Naive thymus-derived CD4-positive, alpha-beta T cell (primary cell): ENCODE results near the gene ZFYVE28. TPM values are rescaled to one million over a fixed set of nuclear protein-coding genes. Genes with fewer than 3 reads are reported as not detected.
A peak's percentile ranks its signal among the peaks of the same experiment; 100 is the strongest.

Experiments
- ATAC-seq: fragments of 150-1000 bp; cut with Tn5 transposase; 2 replicates; pipeline ENCODE4 v1.10.0; 2021; ENCODE audit warnings: mild to moderate bottlenecking, moderate library complexity
- CTCF ChIA-PET: fragments of 350-600 bp; sonication (Branson Sonifier 250); formaldehyde crosslinking; loops from one replicate; lab custom pipeline; 2021; ENCODE audit warnings: antibody characterized with exemption; lab: Charles Lee
- POLR2A ChIA-PET: fragments of 350-600 bp; sonication (Branson Sonifier 250); formaldehyde crosslinking; loops from one replicate; lab custom pipeline; 2021; ENCODE audit warnings: antibody characterized with exemption, inconsistent platforms; lab: Charles Lee
- DNase-seq, 9 donors: peaks; one replicate each; pipeline versions ENCODE4 v3.0.0 to v3.0.0-alpha.2; 2020 to 2022; ENCODE audit warnings: mixed read lengths in 1 of 9
- H3K27ac ChIP-seq: one replicate; pipeline ENCODE4 v1.7.0; 2013; ENCODE audit warnings: mild to moderate bottlenecking, low read depth, low read length, moderate library complexity
- H3K27me3 ChIP-seq, 2 donors: one replicate each; pipeline ENCODE4 v1.7.0; 2013; ENCODE audit warnings: low read length in 2 of 2, mild to moderate bottlenecking in 2 of 2, moderate library complexity in 2 of 2; ENCODE audit not compliant: control insufficient read depth in 2 of 2, insufficient read depth in 2 of 2
- H3K36me3 ChIP-seq, 3 experiments: 1 replicate in 2 of 3; 2 replicates in 1 of 3; pipeline ENCODE4 v1.7.0; 2013; ENCODE audit warnings: low read length in 3 of 3, mild to moderate bottlenecking in 3 of 3, moderate library complexity in 1 of 3; ENCODE audit not compliant: insufficient read depth in 3 of 3, control insufficient read depth in 2 of 3
- H3K4me1 ChIP-seq, 2 donors: one replicate each; pipeline ENCODE4 v1.7.0; 2013; ENCODE audit warnings: low read length in 2 of 2, mild to moderate bottlenecking in 2 of 2, moderate library complexity in 1 of 2; ENCODE audit not compliant: control insufficient read depth in 2 of 2, insufficient read depth in 2 of 2
- H3K4me3 ChIP-seq: 2 replicates; pipeline ENCODE4 v1.7.0; 2013; ENCODE audit warnings: mild to moderate bottlenecking, low read length
- H3K9me3 ChIP-seq, 3 experiments: 1 replicate in 2 of 3; 2 replicates in 1 of 3; pipeline ENCODE4 v1.7.0; 2013; ENCODE audit warnings: low read length in 3 of 3; ENCODE audit not compliant: control insufficient read depth in 2 of 3
- H3K27ac Mint-ChIP-seq, 9 donors: one replicate each; pipeline ENCODE4 v1.8.0; 2020 to 2022; ENCODE audit warnings: mixed read lengths in 9 of 9, mild to moderate bottlenecking in 8 of 9, moderate library complexity in 5 of 9, inconsistent platforms in 2 of 9
- H3K27me3 Mint-ChIP-seq, 5 donors: one replicate each; pipeline ENCODE4 v1.8.0; 2021 to 2022; ENCODE audit warnings: mixed read lengths in 5 of 5, mild to moderate bottlenecking in 1 of 5
- H3K36me3 Mint-ChIP-seq, 5 donors: one replicate each; pipeline ENCODE4 v1.8.0; 2020 to 2022; ENCODE audit warnings: mixed read lengths in 5 of 5, mild to moderate bottlenecking in 3 of 5, inconsistent platforms in 1 of 5
- H3K4me1 Mint-ChIP-seq, 7 donors: one replicate each; pipeline ENCODE4 v1.8.0; 2020 to 2022; ENCODE audit warnings: mixed read lengths in 7 of 7, mild to moderate bottlenecking in 3 of 7, inconsistent platforms in 1 of 7
- H3K4me3 Mint-ChIP-seq, 10 donors: one replicate each; pipeline ENCODE4 v1.8.0; 2020 to 2022; ENCODE audit warnings: mild to moderate bottlenecking in 10 of 10, mixed read lengths in 10 of 10, moderate library complexity in 6 of 10, inconsistent platforms in 2 of 10
- H3K9me3 Mint-ChIP-seq, 11 donors: one replicate each; pipeline ENCODE4 v1.8.0; 2020 to 2022; ENCODE audit warnings: mixed read lengths in 11 of 11, mild to moderate bottlenecking in 4 of 11, inconsistent platforms in 1 of 11, moderate library complexity in 1 of 11
- intact Hi-C, 2 donors: fragments of 100-400 bp; cut with micrococcal nuclease; formaldehyde crosslinking; loops; one replicate each; pipeline ENCODE4 v1.15.1; 2023
- polyA plus RNA-seq, 2 donors: library from polyadenylated mRNA; unstranded; fragments of 300-500 nt; fragmentation: Illumina TruSeq; gene quantifications; one replicate each; pipeline ENCODE4 v1.2.3, GENCODE V29; 2021
- total RNA-seq, 6 experiments: library from RNA in 5 of 6; stranded (reverse) in 5 of 6; gene quantifications; 1 replicate in 5 of 6; 2 replicates in 1 of 6; pipeline ENCODE4 v1.2.3 and lab custom pipeline; 2021 to 2026

Gene ZFYVE28
- total and polyA plus RNA-seq, 7 experiments from 2014 or later, result 6.1 to 26.5 (median 15.9) TPM

DNA sequence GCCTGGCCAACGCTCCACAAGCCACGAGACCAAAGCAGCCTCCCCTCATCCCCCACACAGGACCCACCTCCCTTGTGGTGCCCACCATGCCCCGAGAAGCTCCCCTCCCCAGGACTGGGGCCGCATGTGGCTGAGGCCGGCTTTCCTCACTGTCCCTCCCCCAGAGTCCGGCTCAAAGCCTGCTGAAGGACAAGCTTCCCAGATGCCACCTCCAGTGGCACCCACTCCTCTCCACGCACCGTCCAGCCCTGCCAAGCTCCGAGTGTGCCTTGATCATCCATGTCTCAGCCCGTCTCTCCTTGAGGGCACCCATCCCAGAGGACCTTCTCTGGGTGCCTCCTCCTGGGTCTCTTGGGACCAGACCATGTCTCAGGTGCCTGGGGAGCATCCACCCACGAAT, 97.7 kb downstream of the ZFYVE28 start:
- Histone ChIP-seq H3K27me3 (no peaks in the 10 kb centered on the region), H3K27ac (no peak overlapping the region), H3K36me3 (no peaks in the 10 kb centered on the region), H3K9me3 (no peaks in the 10 kb centered on the region), H3K4me1 (peaks cover 0 to 11% of the 10 kb centered on the region in 2 donors), H3K4me3 (no peak overlapping the region)
- no peak overlapping the region for H3K4me3 Mint-ChIP-seq
- H3K27me3 Mint-ChIP-seq, result peaks cover 0 to 4% (median 0%) of the 10 kb centered on the region in 5 donors
- DNase-seq (no peak), ATAC-seq (no peak)
- H3K36me3 Mint-ChIP-seq, result peaks cover 0 to 14% (median 6%) of the 10 kb centered on the region in 5 donors
- peaks cover 0 to 10% (median 0%) of the 10 kb centered on the region in 7 donors for H3K4me1 Mint-ChIP-seq
- H3K9me3 Mint-ChIP-seq, result peaks cover 0 to 22% (median 2%) of the 10 kb centered on the region in 11 donors
- peak overlapping the region in 2 of 9 donors; percentile 38 to 78 for H3K27ac Mint-ChIP-seq
- POLR2A ChIA-PET, result interaction anchor here (0.9 kb wide), 1 partner anchor 88 kb away, joined by 3 read pairs; no protein-coding TSS in a partner anchor
- intact Hi-C loops, result no loop called here
- CTCF ChIA-PET, result no interaction called here

- H3K27ac ChIP-seq, result no peak overlapping the region
- H3K36me3 ChIP-seq, result no peaks in the 10 kb centered on the region
- DNase-seq (no peak), ATAC-seq (peak; percentile 38)
- H3K27ac Mint-ChIP-seq, result no peak overlapping the region
- no peaks in the 10 kb centered on the region for H3K9me3 ChIP-seq
- no peak overlapping the region for H3K4me3 Mint-ChIP-seq
- H3K9me3 Mint-ChIP-seq, result peaks cover 0 to 19% (median 2%) of the 10 kb centered on the region in 11 donors
- H3K27me3 Mint-ChIP-seq, result no peaks in the 10 kb centered on the region
- H3K4me1 Mint-ChIP-seq, result peaks cover 0 to 10% (median 0%) of the 10 kb centered on the region in 7 donors
- peaks cover 0 to 11% of the 10 kb centered on the region in 2 donors for H3K4me1 ChIP-seq
- H3K36me3 Mint-ChIP-seq, result peaks cover 0 to 17% (median 9%) of the 10 kb centered on the region in 5 donors
- no peak overlapping the region for H3K4me3 ChIP-seq
- H3K27me3 ChIP-seq, result no peaks in the 10 kb centered on the region
- ChIA-PET POLR2A (no interaction called here), CTCF (no interaction called here)
- intact Hi-C loops, result no loop called here
These were observed 98.3 kb downstream of the ZFYVE28 start for GRCh38 chr4:2320152-2320551.

- peaks cover 0 to 18% (median 10%) of the 10 kb centered on the region in 5 donors for H3K36me3 Mint-ChIP-seq
These were observed 99.6 kb downstream of the ZFYVE28 start for GRCh38 chr4:2318885-2319284.

DNA sequence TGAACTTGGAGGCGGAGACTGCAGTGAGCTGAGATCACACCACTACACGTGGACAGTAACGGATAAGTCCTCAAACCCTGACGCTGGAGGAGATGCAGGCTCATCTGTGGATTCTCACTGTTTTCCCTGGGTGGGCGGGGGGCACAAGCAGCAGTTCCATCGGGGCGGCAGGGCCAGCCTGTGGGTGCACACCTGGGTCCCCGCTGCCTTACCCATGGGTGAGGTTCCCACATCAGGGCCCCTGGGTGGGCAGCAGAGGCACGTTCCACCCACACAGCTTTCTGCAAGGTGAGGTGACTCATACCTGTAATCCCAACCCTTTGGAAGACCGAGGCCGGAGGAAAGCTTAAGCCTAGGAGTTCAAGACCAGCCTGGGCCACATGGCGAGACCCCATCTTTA, 100.0 kb downstream of the ZFYVE28 start:
- Histone ChIP-seq H3K4me3 (no peak overlapping the region), H3K27me3 (no peaks in the 10 kb centered on the region), H3K27ac (no peak overlapping the region), H3K9me3 (no peaks in the 10 kb centered on the region), H3K36me3 (no peaks in the 10 kb centered on the region), H3K4me1 (peaks cover 0 to 11% of the 10 kb centered on the region in 2 donors)
- ATAC-seq, result no peak
- Mint-ChIP-seq H3K4me3 (no peak overlapping the region), H3K27ac (no peak overlapping the region), H3K4me1 (peaks cover 0 to 10% (median 0%) of the 10 kb centered on the region in 7 donors), H3K27me3 (no peaks in the 10 kb centered on the region), H3K9me3 (peaks cover 0 to 16% (median 4%) of the 10 kb centered on the region in 11 donors), H3K36me3 (peaks cover 0 to 19% (median 10%) of the 10 kb centered on the region in 5 donors)
- intact Hi-C loops, result no loop called here
- CTCF ChIA-PET, result no interaction called here
- DNase-seq, result no peak
- POLR2A ChIA-PET, result interaction anchor here (0.8 kb wide), 1 partner anchor 574 kb away, joined by 3 read pairs; no protein-coding TSS in a partner anchor

More at GRCh38 chr4:2318885-2319284, 99.6 kb downstream of the ZFYVE28 start:
- CTCF ChIA-PET, result no interaction called here
- intact Hi-C loops, result no loop called here
- H3K27ac ChIP-seq, result no peak overlapping the region
- Mint-ChIP-seq H3K4me1 (peaks cover 0 to 10% (median 0%) of the 10 kb centered on the region in 7 donors), H3K9me3 (peaks cover 0 to 17% (median 4%) of the 10 kb centered on the region in 11 donors), H3K4me3 (no peak overlapping the region), H3K27ac (no peak overlapping the region), H3K27me3 (no peaks in the 10 kb centered on the region)
- H3K27me3 ChIP-seq, result no peaks in the 10 kb centered on the region
- POLR2A ChIA-PET, result interaction anchor here (0.8 kb wide), 1 partner anchor 574 kb away, joined by 3 read pairs; no protein-coding TSS in a partner anchor
- ATAC-seq, result no peak
- H3K36me3 ChIP-seq, result no peaks in the 10 kb centered on the region
- H3K4me1 ChIP-seq, result peaks cover 0 to 11% of the 10 kb centered on the region in 2 donors
- no peak for DNase-seq
- H3K9me3 ChIP-seq, result no peaks in the 10 kb centered on the region
- H3K4me3 ChIP-seq, result no peak overlapping the region

DNA sequence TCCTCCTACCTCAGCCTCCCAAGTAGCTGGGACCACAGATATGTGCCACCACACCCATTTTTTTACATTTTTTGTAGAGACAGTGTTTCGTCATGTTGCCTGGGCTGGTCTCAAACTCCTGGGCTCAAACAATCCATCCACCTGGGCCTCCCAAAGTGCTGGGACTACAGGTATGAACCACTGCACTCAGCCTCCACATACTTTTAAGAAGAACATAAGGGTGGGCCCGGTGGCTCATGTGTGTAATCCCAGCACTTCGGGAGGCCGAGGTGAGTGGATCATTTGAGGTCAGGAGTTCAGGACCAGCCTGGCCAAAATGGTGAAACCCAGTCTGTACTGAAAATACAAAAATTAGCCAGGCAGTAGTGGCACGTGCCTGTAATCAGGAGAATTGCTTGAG, 105.1 kb downstream of the ZFYVE28 start:
- no peak for DNase-seq
- Mint-ChIP-seq H3K27me3 (no peaks in the 10 kb centered on the region), H3K4me1 (peaks cover 0 to 1% (median 0%) of the 10 kb centered on the region in 7 donors), H3K36me3 (peaks cover 3 to 34% (median 23%) of the 10 kb centered on the region in 5 donors), H3K4me3 (no peak overlapping the region), H3K9me3 (peaks cover 3 to 45% (median 12%) of the 10 kb centered on the region in 11 donors), H3K27ac (no peak overlapping the region)
- ChIA-PET CTCF (no interaction called here), POLR2A (no interaction called here)
- Histone ChIP-seq H3K36me3 (no peaks in the 10 kb centered on the region), H3K27ac (no peak overlapping the region), H3K4me3 (no peak overlapping the region), H3K4me1 (no peaks in the 10 kb centered on the region), H3K27me3 (no peaks in the 10 kb centered on the region), H3K9me3 (no peaks in the 10 kb centered on the region)
- ATAC-seq, result no peak
- intact Hi-C loops, result no loop called here

GRCh38 chr4:2306773-2307410, 111.6 kb downstream of the ZFYVE28 start:
- H3K9me3 ChIP-seq, result peaks cover 0 to 4% (median 0%) of the 10 kb centered on the region in 3 experiments
- POLR2A ChIA-PET, result interaction anchor here (0.6 to 0.7 kb wide), 2 partner anchors 20 to 85 kb away, joined by 4 read pairs; no protein-coding TSS in a partner anchor
- no peak overlapping the region for H3K27ac ChIP-seq
- CTCF ChIA-PET, result no interaction called here
- Mint-ChIP-seq H3K9me3 (peaks cover 0 to 41% (median 11%) of the 10 kb centered on the region in 11 donors), H3K4me1 (no peaks in the 10 kb centered on the region), H3K36me3 (peaks cover 9 to 40% (median 31%) of the 10 kb centered on the region in 5 donors), H3K4me3 (no peak overlapping the region), H3K27me3 (no peaks in the 10 kb centered on the region), H3K27ac (no peak overlapping the region)
- H3K4me3 ChIP-seq, result no peak overlapping the region
- DNase-seq (no peak), ATAC-seq (no peak)
- peaks cover 0 to 5% (median 0%) of the 10 kb centered on the region in 3 experiments for H3K36me3 ChIP-seq
- no peaks in the 10 kb centered on the region for H3K4me1 ChIP-seq
- H3K27me3 ChIP-seq, result no peaks in the 10 kb centered on the region
- intact Hi-C loops, result no loop called here
